Pancreas (tissue), 10 donors: ENCODE measurements around the gene ERMAP. TPM values are rescaled to one million over a fixed set of nuclear protein-coding genes. Genes with fewer than 3 reads are reported as not detected.

ENCODE experiments used
- ATAC-seq, 4 donors: fragments of 200-7000 bp; cut with Tn5 transposase; one replicate each; pipeline versions ENCODE4 v1.8.0 to v1.9.1; 2020; ENCODE audit warnings: mild to moderate bottlenecking in 4 of 4, moderate library complexity in 4 of 4
- DNase-seq, 6 donors: peaks; one replicate each; pipeline ENCODE4 v3.0.0-alpha.2; 2020
- FAIRE-seq: peaks from 2 replicates; lab custom pipeline; 2012; peaks lifted over from hg19 to GRCh38; lab: Jason Lieb, UNC
- H3K27ac ChIP-seq, 4 donors: fragments of 200-600 bp; sonication (generic); 1 replicate in 3 of 4; 2 replicates in 1 of 4; pipeline versions ENCODE4 v1.5.0 to v1.8.0; 2020
- H3K27me3 ChIP-seq, 4 donors: fragments of 200-600 bp; one replicate each; pipeline ENCODE4 v1.8.0; 2021
- H3K36me3 ChIP-seq, 3 donors: fragments of 200-600 bp; sonication (generic) in 1 of 3; one replicate each; pipeline versions ENCODE4 v1.5.0 to v1.8.0; 2020 to 2021
- H3K4me1 ChIP-seq, 3 donors: fragments of 200-600 bp; one replicate each; pipeline ENCODE4 v1.8.0; 2021
- H3K4me3 ChIP-seq, 4 donors: fragments of 200-600 bp; sonication (generic) in 2 of 4; one replicate each; pipeline versions ENCODE4 v1.5.0 to v1.8.0; 2020 to 2021
- H3K9me3 ChIP-seq, 4 donors: fragments of 200-600 bp; one replicate each; pipeline ENCODE4 v1.8.0; 2021
- CTCF ChIP-seq, 4 donors: fragments of 200-600 bp; sonication (generic) in 3 of 4; IDR thresholded peaks; one replicate each; pipeline versions ENCODE4 v1.5.0 to v1.8.0; 2021; ENCODE audit warnings: antibody characterized with exemption in 4 of 4
- WGBS, 2 donors: extraction: QIAGEN DNeasy Blood & Tissue Kit; methylation state at CpG; one replicate each; pipeline ENCODE4 v1.1.7; 2013; 5-methylcytosine and 5-hydroxymethylcytosine counted together
- intact Hi-C, 3 donors: fragments of 100-400 bp; cut with DNase I; formaldehyde crosslinking; loops; one replicate each; pipeline versions ENCODE4 v1.11.1 to v1.14.2; 2022
- polyA plus RNA-seq, 2 donors: library from polyadenylated mRNA; stranded (reverse); fragments of 200-250 nt; gene quantifications; one replicate each; pipeline ENCODE4 v1.2.3, GENCODE V29; 2013
- total RNA-seq, 6 donors: library from RNA; stranded (reverse); fragmentation: NEBNext Ultra II Directional in 4 of 6; extraction: Animal tissue kit (Norgen Biotek cat#: 25700) in 4 of 6; gene quantifications; one replicate each; pipeline versions ENCODE4 v1.2.1 to v1.2.4, GENCODE V29; 2021 to 2023
- donor health status: healthy with polysubstance abuse.
- donor health status: DM: no; HTN: no; CAD: no; lungs with moderate emphysema.
- donor health status: DM: no; HTN: no; CAD: no.
- donor health status: control.
- donor health status: control.
- donor health status: Bipolar disorder and iron deficiency.
- donor health status: DM: yes; HTN: yes; CAD: no.
- donor health status: DM: no; HTN: no; CAD: no.
- donor health status: DM: no; HTN: no; CAD: no.
- donor health status: DM: yes; HTN: yes; CAD: no.

ERMAP gene
- total and polyA plus RNA-seq, 8 donors, result 4.8 to 11.2 (median 8.5) TPM

- FAIRE-seq (no peak), ATAC-seq (no peak), DNase-seq (no peak)
- Histone ChIP-seq H3K9me3 (no peaks in the 10 kb centered on the region), H3K36me3 (no peaks in the 10 kb centered on the region), H3K4me1 (no peaks in the 10 kb centered on the region), H3K27me3 (no peaks in the 10 kb centered on the region), H3K4me3 (no peak overlapping the region), H3K27ac (no peak overlapping the region)
- intact Hi-C loops, result no loop called here
- WGBS, 2 donors, result 85 to 86% methylated on average over 1 of the region's 1 CpG
- TF ChIP-seq CTCF (IDR thresholded peaks at IDR 0.05), result no peak
Observed at GRCh38 chr1:42873670-42874069, 56.7 kb downstream of the ERMAP start.

- no peak for ATAC-seq
- H3K27ac ChIP-seq, result no peak overlapping the region
- no peak for DNase-seq
- H3K27me3 ChIP-seq, result no peaks in the 10 kb centered on the region
- no peak for TF ChIP-seq CTCF (IDR thresholded peaks at IDR 0.05)
- intact Hi-C loops, result no loop called here
- H3K4me1 ChIP-seq, result no peaks in the 10 kb centered on the region
- no peak overlapping the region for H3K4me3 ChIP-seq
- no peaks in the 10 kb centered on the region for H3K36me3 ChIP-seq
- FAIRE-seq, result no peak
- H3K9me3 ChIP-seq, result no peaks in the 10 kb centered on the region
Observed at GRCh38 chr1:42876009-42876408, 59.1 kb downstream of the ERMAP start.

GRCh38 chr1:42877380-42877779, 60.5 kb downstream of the ERMAP start:
- intact Hi-C loops, result no loop called here
- no peaks in the 10 kb centered on the region for H3K9me3 ChIP-seq
- no peak overlapping the region for H3K27ac ChIP-seq
- FAIRE-seq (no peak), ATAC-seq (no peak), DNase-seq (no peak)
- no peaks in the 10 kb centered on the region for H3K27me3 ChIP-seq
- H3K4me3 ChIP-seq, result no peak overlapping the region
- WGBS, 2 donors, result 50 to 66% methylated on average over 2 of the region's 2 CpGs
- no peak for TF ChIP-seq CTCF (IDR thresholded peaks at IDR 0.05)
- no peaks in the 10 kb centered on the region for H3K36me3 ChIP-seq
- H3K4me1 ChIP-seq, result no peaks in the 10 kb centered on the region

- ATAC-seq (no peak), FAIRE-seq (no peak), DNase-seq (no peak)
- no peak for TF ChIP-seq CTCF (IDR thresholded peaks at IDR 0.05)
- H3K36me3 ChIP-seq, result no peaks in the 10 kb centered on the region
- no peaks in the 10 kb centered on the region for H3K4me1 ChIP-seq
- no peaks in the 10 kb centered on the region for H3K27me3 ChIP-seq
- WGBS, 2 donors, result 48 to 57% methylated on average over 4 of the region's 4 CpGs
- H3K9me3 ChIP-seq, result no peaks in the 10 kb centered on the region
- no peak overlapping the region for H3K4me3 ChIP-seq
- H3K27ac ChIP-seq, result no peak overlapping the region
- intact Hi-C loops, result loop anchor here in 1 of 3 donors (10.0 kb wide), 1 partner anchor 96 kb away; the partner anchor contains the start of gene TMEM269
Observed at GRCh38 chr1:42880384-42880783, 63.5 kb downstream of the ERMAP start.

GRCh38 chr1:42886046-42886739, 69.3 kb downstream of the ERMAP start:
- no peak for TF ChIP-seq CTCF (IDR thresholded peaks at IDR 0.05)
- ATAC-seq, result no peak
- FAIRE-seq, result no peak
- Histone ChIP-seq H3K36me3 (no peaks in the 10 kb centered on the region), H3K4me1 (no peaks in the 10 kb centered on the region), H3K9me3 (no peaks in the 10 kb centered on the region), H3K27ac (no peak overlapping the region), H3K4me3 (no peak overlapping the region), H3K27me3 (no peaks in the 10 kb centered on the region)
- no peak for DNase-seq
- 70 to 81% methylated on average over 16 of the region's 16 CpGs for WGBS, 2 donors
- intact Hi-C loops, result loop anchor here in 1 of 3 donors (10.0 kb wide), 1 partner anchor 101 kb away; the partner anchor contains the start of gene TMEM269
